ENCODE measurements around the gene ESPN.

The ESPN gene

GRCh38 chr1:6472391-6472790 is 47.8 kb downstream of the ESPN start:
- ChIA-PET POLR2A (no interaction called here), CTCF (interaction anchor here (1.1 to 17.8 kb wide), 4 partner anchors 9 to 226 kb away, joined by 4 to 236 read pairs (median 12); partner anchors contain the start of gene PLEKHG5)
- no peak for DNase-seq (ENCODE audit: low read depth, low spot score)
- no peak overlapping the region for H3K4me3 ChIP-seq (ENCODE audit: low read depth, low read length)
- TF ChIP-seq CTCF (IDR thresholded peaks at IDR 0.05; ENCODE audit: insufficient read depth, low read length, missing control alignments): peak; percentile 36

GRCh38 chr1:6473156-6473555 is 48.6 kb downstream of the ESPN start:
- no peak for DNase-seq (ENCODE audit: low read depth, low spot score)
- ChIA-PET CTCF (interaction anchor here (2.1 to 17.8 kb wide), 3 partner anchors 10 to 226 kb away, joined by 8 to 236 read pairs (median 16); partner anchors contain the start of gene PLEKHG5), POLR2A (no interaction called here)
- no peak overlapping the region for H3K4me3 ChIP-seq (ENCODE audit: low read depth, low read length)
- TF ChIP-seq CTCF (IDR thresholded peaks at IDR 0.05; ENCODE audit: insufficient read depth, low read length, missing control alignments): no peak

GRCh38 chr1:6473974-6474814 is 49.6 kb downstream of the ESPN start:
- ChIA-PET CTCF (interaction anchor here (2.6 to 17.8 kb wide), 2 partner anchors 11 to 14 kb away, joined by 19 to 236 read pairs; partner anchors contain the start of gene PLEKHG5), POLR2A (no interaction called here)
- no peak overlapping the region for H3K4me3 ChIP-seq (ENCODE audit: low read depth, low read length)
- no peak for TF ChIP-seq CTCF (IDR thresholded peaks at IDR 0.05; ENCODE audit: insufficient read depth, low read length, missing control alignments)
- DNase-seq (ENCODE audit: low read depth, low spot score): no peak

GRCh38 chr1:6474815-6475282 is 50.3 kb downstream of the ESPN start:
- no peak for TF ChIP-seq CTCF (IDR thresholded peaks at IDR 0.05; ENCODE audit: insufficient read depth, low read length, missing control alignments)
- ChIA-PET POLR2A (no interaction called here), CTCF (interaction anchor here (2.6 to 17.8 kb wide), 2 partner anchors 11 to 13 kb away, joined by 19 to 236 read pairs; partner anchors contain the start of gene PLEKHG5)
- DNase-seq (ENCODE audit: low read depth, low spot score): no peak
- H3K4me3 ChIP-seq (ENCODE audit: low read depth, low read length): no peak overlapping the region

- peak; percentile 90 for TF ChIP-seq CTCF (IDR thresholded peaks at IDR 0.05; ENCODE audit: insufficient read depth, low read length, missing control alignments)
- H3K4me3 ChIP-seq (ENCODE audit: low read depth, low read length): no peak overlapping the region
- DNase-seq (ENCODE audit: low read depth, low spot score): no peak
- ChIA-PET POLR2A (no interaction called here), CTCF (interaction anchor here (0.5 to 17.8 kb wide), 13 partner anchors 8 to 229 kb away, joined by 3 to 236 read pairs (median 4); partner anchors contain the start of genes PLEKHG5 and TNFRSF25)
These were observed 51.0 kb downstream of the ESPN start for GRCh38 chr1:6475381-6476133.
